Thoracic aorta (tissue), 2 donors: ENCODE results near the gene SLC25A1. TPM values are rescaled to one million over a fixed set of nuclear protein-coding genes. Genes with fewer than 3 reads are reported as not detected.

Source experiments
- ATAC-seq: fragments of 150-250 bp; one replicate; pipeline ENCODE4 v1.8.0; 2017; ENCODE audit warnings: low read depth; ENCODE audit not compliant: insufficient number of reproducible peaks, low FRiP score
- DNase-seq: peaks from one replicate; pipeline ENCODE4 v3.0.0-alpha.2; 2020; ENCODE audit warnings: low spot score
- H3K27ac ChIP-seq, 2 donors: fragments of 200-600 bp; sonication (generic); 1 replicate in 1 of 2; 2 replicates in 1 of 2; pipeline ENCODE4 v1.5.1; 2016; ENCODE audit warnings: mild to moderate bottlenecking in 2 of 2, moderate library complexity in 2 of 2
- H3K27me3 ChIP-seq: fragments of 200-600 bp; sonication (generic); replicated peaks from 2 replicates; pipeline ENCODE4 v1.6.0; 2016; ENCODE audit warnings: mild to moderate bottlenecking; ENCODE audit not compliant: insufficient read depth
- H3K36me3 ChIP-seq: fragments of 200-600 bp; sonication (generic); one replicate; pipeline ENCODE4 v1.5.1; 2016
- H3K4me1 ChIP-seq, 2 donors: fragments of 200-600 bp; sonication (generic); 1 replicate in 1 of 2; 2 replicates in 1 of 2; pipeline versions ENCODE4 v1.5.1 to v1.6.0; 2016; ENCODE audit warnings: low read depth in 2 of 2, mild to moderate bottlenecking in 1 of 2; ENCODE audit not compliant: control insufficient read depth in 1 of 2
- H3K4me3 ChIP-seq: fragments of 200-600 bp; sonication (generic); 2 replicates; pipeline ENCODE4 v1.5.1; 2016; ENCODE audit warnings: mild to moderate bottlenecking
- H3K9me3 ChIP-seq: fragments of 200-600 bp; sonication (generic); 2 replicates; pipeline ENCODE4 v1.5.1; 2016
- CTCF ChIP-seq: fragments of 200-600 bp; sonication (generic); IDR thresholded peaks from one replicate; pipeline ENCODE4 v1.5.1; 2019; ENCODE audit warnings: antibody characterized with exemption
- total RNA-seq, 2 donors: library from RNA; depleted of rRNA; stranded (reverse); fragments of >200 nt; gene quantifications; one replicate each; pipeline versions ENCODE4 v1.1.0 to v1.2.3, GENCODE V29; 2016

Gene SLC25A1
- total RNA-seq, 2 donors from 2014 or later: 26.2 to 65.1 TPM

GRCh38 chr22:19187716-19188563, 9.4 kb upstream of the SLC25A1 start:
- TF ChIP-seq CTCF: no peak

GRCh38 chr22:19184276-19184997, 5.9 kb upstream of the SLC25A1 start:
- no peak for DNase-seq
- Histone ChIP-seq H3K27me3 (no peaks in the 10 kb centered on the region), H3K4me3 (no peak overlapping the region), H3K9me3 (no peaks in the 10 kb centered on the region), H3K36me3 (no peaks in the 10 kb centered on the region), H3K27ac (no peak overlapping the region), H3K4me1 (no peaks in the 10 kb centered on the region)
- no peak for ATAC-seq
- no peak for TF ChIP-seq CTCF

More at GRCh38 chr22:19187716-19188563, 9.4 kb upstream of the SLC25A1 start:
- H3K9me3 ChIP-seq: no peaks in the 10 kb centered on the region
- H3K4me3 ChIP-seq: no peak overlapping the region
- H3K4me1 ChIP-seq: no peaks in the 10 kb centered on the region
- no peaks in the 10 kb centered on the region for H3K27me3 ChIP-seq
- DNase-seq (no peak), ATAC-seq (no peak)
- H3K36me3 ChIP-seq: no peaks in the 10 kb centered on the region
- no peak overlapping the region for H3K27ac ChIP-seq

- no peak for ATAC-seq
- no peak for TF ChIP-seq CTCF
Observed at GRCh38 chr22:19183216-19183615, 4.7 kb upstream of the SLC25A1 start.

GRCh38 chr22:19182472-19183157, 4.1 kb upstream of the SLC25A1 start:
- no peak for TF ChIP-seq CTCF
- ATAC-seq (no peak), DNase-seq (no peak)
- H3K4me1 ChIP-seq: peaks cover 2 to 3% of the 10 kb centered on the region in 2 donors
- no peak overlapping the region for H3K27ac ChIP-seq
- H3K36me3 ChIP-seq: no peaks in the 10 kb centered on the region
- H3K4me3 ChIP-seq: no peak overlapping the region
- no peaks in the 10 kb centered on the region for H3K9me3 ChIP-seq
- H3K27me3 ChIP-seq: no peaks in the 10 kb centered on the region

More at GRCh38 chr22:19183216-19183615, 4.7 kb upstream of the SLC25A1 start:
- no peak for DNase-seq
- no peaks in the 10 kb centered on the region for H3K9me3 ChIP-seq
- no peaks in the 10 kb centered on the region for H3K4me1 ChIP-seq
- H3K4me3 ChIP-seq: no peak overlapping the region
- H3K27me3 ChIP-seq: no peaks in the 10 kb centered on the region
- no peak overlapping the region for H3K27ac ChIP-seq
- no peaks in the 10 kb centered on the region for H3K36me3 ChIP-seq
